Uterus (tissue), 4 donors: ENCODE data around the gene SDC3. TPM values are rescaled to one million over a fixed set of nuclear protein-coding genes. Genes with fewer than 3 reads are reported as not detected.

Experiments used
- DNase-seq, 2 donors: peaks; one replicate each; pipeline ENCODE4 v3.0.0-alpha.2; 2019 to 2020
- H3K27ac ChIP-seq, 2 donors: fragments of 200-600 bp; sonication (generic); 1 replicate in 1 of 2; 2 replicates in 1 of 2; pipeline ENCODE4 v1.5.1; 2016 to 2018
- H3K27me3 ChIP-seq, 2 donors: fragments of 200-600 bp; sonication (generic); one replicate each; pipeline ENCODE4 v1.5.1; 2018 to 2019; ENCODE audit warnings: control low read depth in 1 of 2
- H3K36me3 ChIP-seq, 2 donors: fragments of 200-600 bp; sonication (generic); one replicate each; pipeline ENCODE4 v1.5.1; 2019; ENCODE audit warnings: control low read depth in 1 of 2
- H3K4me1 ChIP-seq, 2 donors: fragments of 200-600 bp; sonication (generic); one replicate each; pipeline ENCODE4 v1.5.1; 2018 to 2019; ENCODE audit warnings: control low read depth in 1 of 2
- H3K4me3 ChIP-seq, 2 donors: fragments of 200-600 bp; sonication (generic); 1 replicate in 1 of 2; 2 replicates in 1 of 2; pipeline ENCODE4 v1.5.1; 2018 to 2019; ENCODE audit warnings: mild to moderate bottlenecking in 1 of 2
- H3K9me3 ChIP-seq, 2 donors: fragments of 200-600 bp; sonication (generic); one replicate each; pipeline ENCODE4 v1.5.1; 2019; ENCODE audit warnings: control low read depth in 1 of 2
- CTCF ChIP-seq, 4 experiments: fragments of 200-600 bp in 2 of 4; fragments of 450-650 bp in 2 of 4; sonication (generic) in 2 of 4; IDR thresholded peaks; one replicate each; pipeline ENCODE4 v1.5.1; 2016 to 2019; ENCODE audit warnings: antibody characterized with exemption in 4 of 4, mild to moderate bottlenecking in 2 of 4, moderate library complexity in 1 of 4
- POLR2A ChIP-seq, 2 donors: fragments of 450-650 bp; IDR thresholded peaks; one replicate each; pipeline ENCODE4 v1.6.1; 2016; ENCODE audit warnings: antibody characterized with exemption in 2 of 2, mild to moderate bottlenecking in 1 of 2, moderate library complexity in 1 of 2
- intact Hi-C: fragments of 100-400 bp; cut with DNase I; formaldehyde crosslinking; loops from one replicate; pipeline ENCODE4 v1.15.1; 2023; ENCODE audit warnings: low total_unique reads
- total RNA-seq, 4 donors: library from RNA; depleted of rRNA in 3 of 4; stranded (reverse); fragments of >200 nt in 3 of 4; gene quantifications; one replicate each; pipeline versions ENCODE4 v1.1.0 to v1.2.4, GENCODE V29; 2014 to 2023
- donor health status: DM: yes; HTN: yes; CAD: no.

The SDC3 gene
- total RNA-seq, 4 donors from 2014 or later: 12.4 to 38.3 (median 30.5) TPM

- intact Hi-C loops: no loop called here
- Histone ChIP-seq H3K4me1 (peaks cover 0 to 17% of the 10 kb centered on the region in 2 donors), H3K27ac (peak overlapping the region; percentile 65 to 76), H3K9me3 (no peaks in the 10 kb centered on the region), H3K4me3 (no peak overlapping the region), H3K36me3 (no peaks in the 10 kb centered on the region), H3K27me3 (no peaks in the 10 kb centered on the region)
- DNase-seq: no peak
- no peak for TF ChIP-seq POLR2A (IDR thresholded peaks at IDR 0.05)
- TF ChIP-seq CTCF (IDR thresholded peaks at IDR 0.05): no peak
Observed at GRCh38 chr1:30904962-30905335, 3.6 kb downstream of the SDC3 start.

GRCh38 chr1:30904191-30904961, 4.2 kb downstream of the SDC3 start:
- Histone ChIP-seq H3K9me3 (no peaks in the 10 kb centered on the region), H3K4me1 (peaks cover 0 to 17% of the 10 kb centered on the region in 2 donors), H3K27ac (peak overlapping the region; percentile 65 to 76), H3K36me3 (no peaks in the 10 kb centered on the region), H3K4me3 (no peak overlapping the region), H3K27me3 (no peaks in the 10 kb centered on the region)
- DNase-seq: peak in 1 of 2 donors; percentile 24
- no peak for TF ChIP-seq CTCF (IDR thresholded peaks at IDR 0.05)
- no peak for TF ChIP-seq POLR2A (IDR thresholded peaks at IDR 0.05)
- intact Hi-C loops: no loop called here

GRCh38 chr1:30903343-30904034, 5.1 kb downstream of the SDC3 start:
- Histone ChIP-seq H3K9me3 (no peaks in the 10 kb centered on the region), H3K36me3 (no peaks in the 10 kb centered on the region), H3K4me1 (peaks cover 0 to 17% of the 10 kb centered on the region in 2 donors), H3K4me3 (no peak overlapping the region), H3K27ac (peak overlapping the region; percentile 65 to 76), H3K27me3 (no peaks in the 10 kb centered on the region)
- peak in 1 of 2 donors; percentile 16 for DNase-seq
- intact Hi-C loops: no loop called here
- TF ChIP-seq POLR2A (IDR thresholded peaks at IDR 0.05) (no peak), CTCF (IDR thresholded peaks at IDR 0.05) (no peak)

- H3K36me3 ChIP-seq: no peaks in the 10 kb centered on the region
- no peak overlapping the region for H3K4me3 ChIP-seq
- peak overlapping the region; percentile 65 to 76 for H3K27ac ChIP-seq
- H3K9me3 ChIP-seq: no peaks in the 10 kb centered on the region
- DNase-seq: no peak
- TF ChIP-seq POLR2A (IDR thresholded peaks at IDR 0.05) (no peak), CTCF (IDR thresholded peaks at IDR 0.05) (no peak)
- H3K4me1 ChIP-seq: peaks cover 0 to 17% of the 10 kb centered on the region in 2 donors
- intact Hi-C loops: no loop called here
- H3K27me3 ChIP-seq: no peaks in the 10 kb centered on the region
Observed at GRCh38 chr1:30902593-30903290, 5.8 kb downstream of the SDC3 start.
